Upper lobe of right lung (tissue), 1 donor: ENCODE data around the gene TMEM18. TPM values are rescaled to one million over a fixed set of nuclear protein-coding genes. Genes with fewer than 3 reads are reported as not detected.

Experiments used
- ATAC-seq: fragments of 200-7000 bp; cut with Tn5 transposase; one replicate; pipeline ENCODE4 v1.9.1; 2020; ENCODE audit warnings: mild to moderate bottlenecking, moderate library complexity
- DNase-seq: peaks from one replicate; pipeline ENCODE4 v3.0.0-alpha.2; 2020
- H3K27ac ChIP-seq: fragments of 200-600 bp; one replicate; pipeline ENCODE4 v1.8.0; 2022
- H3K27me3 ChIP-seq: fragments of 200-600 bp; one replicate; pipeline ENCODE4 v1.8.0; 2022; ENCODE audit warnings: mild to moderate bottlenecking
- H3K36me3 ChIP-seq: fragments of 200-600 bp; one replicate; pipeline ENCODE4 v1.8.0; 2022
- H3K4me1 ChIP-seq: fragments of 200-600 bp; one replicate; pipeline ENCODE4 v1.8.0; 2022
- H3K4me3 ChIP-seq: fragments of 200-600 bp; one replicate; pipeline ENCODE4 v1.8.0; 2022; ENCODE audit warnings: mild to moderate bottlenecking
- H3K9me3 ChIP-seq: fragments of 200-600 bp; one replicate; pipeline ENCODE4 v1.8.0; 2022
- CTCF ChIP-seq: fragments of 200-600 bp; IDR thresholded peaks from one replicate; pipeline ENCODE4 v1.8.0; 2022; ENCODE audit warnings: antibody characterized with exemption
- intact Hi-C: fragments of 100-400 bp; cut with DNase I; formaldehyde crosslinking; loops from one replicate; pipeline ENCODE4 v1.11.0; 2022
- total RNA-seq: library from RNA; stranded (reverse); fragmentation: NEBNext Ultra II Directional; extraction: Animal tissue kit (Norgen Biotek cat#: 25700); gene quantifications from one replicate; pipeline ENCODE4 v1.2.1, GENCODE V29; 2021
- donor health status: DM: no; HTN: yes; CAD: no; lungs with severe emphysema.

TMEM18 gene
- total RNA-seq, 1 donor from 2014 or later: 21.3 TPM

GRCh38 chr2:641872-642815, 35.1 kb downstream of the TMEM18 start:
- no peak for TF ChIP-seq CTCF
- Histone ChIP-seq H3K27me3 (peaks cover 7% of the 10 kb centered on the region), H3K27ac (no peak overlapping the region), H3K9me3 (no peaks in the 10 kb centered on the region), H3K4me3 (no peak overlapping the region), H3K4me1 (no peaks in the 10 kb centered on the region), H3K36me3 (no peaks in the 10 kb centered on the region)
- DNase-seq (no peak), ATAC-seq (no peak)
- intact Hi-C loops: no loop called here

GRCh38 chr2:641164-641871, 35.9 kb downstream of the TMEM18 start:
- Histone ChIP-seq H3K9me3 (no peaks in the 10 kb centered on the region), H3K36me3 (no peaks in the 10 kb centered on the region), H3K27ac (no peak overlapping the region), H3K27me3 (peaks cover 13% of the 10 kb centered on the region), H3K4me3 (no peak overlapping the region), H3K4me1 (peaks cover 7% of the 10 kb centered on the region)
- TF ChIP-seq CTCF: no peak
- intact Hi-C loops: no loop called here
- ATAC-seq: no peak
- no peak for DNase-seq

GRCh38 chr2:639703-640102, 37.5 kb downstream of the TMEM18 start:
- ATAC-seq: no peak
- intact Hi-C loops: no loop called here
- Histone ChIP-seq H3K36me3 (no peaks in the 10 kb centered on the region), H3K27ac (no peak overlapping the region), H3K9me3 (no peaks in the 10 kb centered on the region), H3K4me3 (no peak overlapping the region), H3K27me3 (peaks cover 14% of the 10 kb centered on the region), H3K4me1 (peaks cover 7% of the 10 kb centered on the region)
- no peak for DNase-seq
- no peak for TF ChIP-seq CTCF

- TF ChIP-seq CTCF: no peak
- Histone ChIP-seq H3K27me3 (peaks cover 14% of the 10 kb centered on the region), H3K4me3 (no peak overlapping the region), H3K9me3 (no peaks in the 10 kb centered on the region), H3K36me3 (no peaks in the 10 kb centered on the region), H3K27ac (no peak overlapping the region), H3K4me1 (peaks cover 7% of the 10 kb centered on the region)
- no peak for ATAC-seq
- no peak for DNase-seq
- intact Hi-C loops: no loop called here
Observed at GRCh38 chr2:637804-638203, 39.4 kb downstream of the TMEM18 start.

- no peaks in the 10 kb centered on the region for H3K36me3 ChIP-seq
- H3K4me1 ChIP-seq: peaks cover 7% of the 10 kb centered on the region
- H3K9me3 ChIP-seq: no peaks in the 10 kb centered on the region
- H3K4me3 ChIP-seq: no peak overlapping the region
- no peak for TF ChIP-seq CTCF
- intact Hi-C loops: no loop called here
- DNase-seq (no peak), ATAC-seq (no peak)
- H3K27ac ChIP-seq: no peak overlapping the region
- H3K27me3 ChIP-seq: peaks cover 14% of the 10 kb centered on the region
Observed at GRCh38 chr2:637406-637776, 39.8 kb downstream of the TMEM18 start.
